Endodermal cell (in vitro differentiated cells): ENCODE data around the gene ECE1. TPM values are rescaled to one million over a fixed set of nuclear protein-coding genes. Genes with fewer than 3 reads are reported as not detected.

ENCODE experiments used
- DNase-seq: peaks from one replicate; pipeline ENCODE4 v3.0.0-alpha.2; 2017
- H3K27ac ChIP-seq: 2 replicates; pipeline ENCODE4 v1.5.1; 2013; ENCODE audit warnings: mild to moderate bottlenecking, low read depth, low read length, moderate library complexity
- H3K27me3 ChIP-seq: 2 replicates; pipeline ENCODE4 v1.6.1; 2013; ENCODE audit warnings: mild to moderate bottlenecking, low read length, moderate library complexity; ENCODE audit not compliant: insufficient read depth, control insufficient read depth, poor library complexity, severe bottlenecking
- H3K36me3 ChIP-seq: 2 replicates; pipeline ENCODE4 v1.7.0; 2013; ENCODE audit warnings: mild to moderate bottlenecking, low read length, moderate library complexity; ENCODE audit not compliant: control insufficient read depth, insufficient read depth
- H3K4me1 ChIP-seq: one replicate; pipeline ENCODE4 v1.7.0; 2013; ENCODE audit warnings: low read length; ENCODE audit not compliant: control insufficient read depth, insufficient read depth
- H3K4me3 ChIP-seq: 2 replicates; pipeline ENCODE4 v1.5.1; 2013; ENCODE audit warnings: mild to moderate bottlenecking, low read length, moderate library complexity
- H3K9ac ChIP-seq: 2 replicates; pipeline ENCODE4 v1.6.1; 2013; ENCODE audit warnings: mild to moderate bottlenecking, low read length, moderate library complexity; ENCODE audit not compliant: poor library complexity, severe bottlenecking; ENCODE audit errors: extremely low read depth
- H3K9me3 ChIP-seq: 2 replicates; pipeline ENCODE4 v1.6.1; 2013; ENCODE audit warnings: mild to moderate bottlenecking, low read length, moderate library complexity; ENCODE audit not compliant: control insufficient read depth
- H3K27ac Mint-ChIP-seq: 2 replicates; pipeline ENCODE4 v1.8.0; 2020; ENCODE audit warnings: mixed read lengths
- H3K27me3 Mint-ChIP-seq: 2 replicates; pipeline ENCODE4 v1.8.0; 2021; ENCODE audit warnings: mild to moderate bottlenecking, mixed read lengths; ENCODE audit not compliant: insufficient read depth
- H3K36me3 Mint-ChIP-seq: 2 replicates; pipeline ENCODE4 v1.8.0; 2020; ENCODE audit warnings: low read depth, mixed read lengths
- H3K4me1 Mint-ChIP-seq: 2 replicates; pipeline ENCODE4 v1.8.0; 2020; ENCODE audit warnings: mixed read lengths
- H3K4me3 Mint-ChIP-seq: 2 replicates; pipeline ENCODE4 v1.8.0; 2020; ENCODE audit warnings: mild to moderate bottlenecking, moderate library complexity, mixed read lengths
- H3K9me3 Mint-ChIP-seq: 2 replicates; pipeline ENCODE4 v1.8.0; 2020; ENCODE audit warnings: mild to moderate bottlenecking, mixed read lengths
- WGBS, 2 experiments: methylation state at CpG; one replicate each; pipeline versions ENCODE4 v1.1.5 to v1.1.7; 2013; ENCODE audit warnings: missing lambda C conversion rate in 2 of 2, mixed read lengths in 1 of 2; ENCODE audit not compliant: insufficient coverage in 1 of 2, insufficient read length in 1 of 2; 5-methylcytosine and 5-hydroxymethylcytosine counted together
- total RNA-seq, 2 donors: library from RNA; stranded (reverse); fragmentation: NEBNext Ultra II Directional in 1 of 2; extraction: Animal tissue kit (Norgen Biotek cat#: 25700) in 1 of 2; gene quantifications; 2 replicates in 1 of 2; 3 replicates in 1 of 2; pipeline ENCODE4 v1.2.1, GENCODE V29; 2021
- TF ChIP-seq, protein P1 (sequence below): fragments of 200-600 bp; sonication (generic); conservative IDR thresholded peaks from 2 replicates; pipeline ENCODE4 v1.5.0; 2021; ENCODE audit warnings: antibody characterized with exemption, mild to moderate bottlenecking

The ECE1 gene
- total RNA-seq, 2 donors from 2014 or later, result 47.8 to 57.9 TPM

DNA sequence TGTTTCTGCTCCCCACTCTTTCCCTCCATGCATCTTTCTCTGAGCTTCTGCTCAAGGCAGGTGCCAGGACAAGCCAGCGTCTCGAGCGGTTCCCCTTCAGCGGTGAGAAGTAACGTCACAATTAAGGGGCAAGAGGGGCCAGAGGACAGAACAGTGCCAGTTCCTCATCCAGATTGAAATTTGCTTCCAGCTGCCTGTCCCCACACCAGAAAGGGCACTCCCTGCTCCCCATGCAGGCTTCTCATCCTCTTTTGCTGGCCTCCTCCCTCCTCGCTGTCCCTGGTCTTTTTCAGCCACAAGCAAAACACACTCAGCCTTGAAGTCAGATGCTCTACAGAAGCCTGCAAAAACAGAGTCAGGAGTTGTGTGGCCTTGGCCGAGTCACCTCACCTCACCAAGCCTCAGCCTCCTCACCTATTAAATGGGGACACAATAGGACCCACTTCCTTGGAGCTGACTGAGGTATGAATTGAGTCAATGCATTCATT lies 35.0 kb upstream of the ECE1 start:
- peaks cover 44% of the 10 kb centered on the region for H3K4me1 ChIP-seq
- no peaks in the 10 kb centered on the region for H3K9me3 Mint-ChIP-seq
- no peak overlapping the region for H3K4me3 ChIP-seq
- H3K4me1 Mint-ChIP-seq, result peaks cover 78% of the 10 kb centered on the region
- no peaks in the 10 kb centered on the region for H3K27me3 ChIP-seq
- H3K27me3 Mint-ChIP-seq, result no peaks in the 10 kb centered on the region
- WGBS, 2 experiments, result 73 to 93% methylated on average over 2 to 7 of the region's 7 CpGs
- H3K9me3 ChIP-seq, result no peaks in the 10 kb centered on the region
- peaks cover 3% of the 10 kb centered on the region for H3K36me3 Mint-ChIP-seq
- no peak for DNase-seq
- no peak overlapping the region for H3K27ac ChIP-seq
- peak overlapping the region; percentile 29 for H3K27ac Mint-ChIP-seq
- H3K36me3 ChIP-seq, result no peaks in the 10 kb centered on the region
- no peak overlapping the region for H3K9ac ChIP-seq
- H3K4me3 Mint-ChIP-seq, result no peak overlapping the region
- TF ChIP-seq, protein P1, sequence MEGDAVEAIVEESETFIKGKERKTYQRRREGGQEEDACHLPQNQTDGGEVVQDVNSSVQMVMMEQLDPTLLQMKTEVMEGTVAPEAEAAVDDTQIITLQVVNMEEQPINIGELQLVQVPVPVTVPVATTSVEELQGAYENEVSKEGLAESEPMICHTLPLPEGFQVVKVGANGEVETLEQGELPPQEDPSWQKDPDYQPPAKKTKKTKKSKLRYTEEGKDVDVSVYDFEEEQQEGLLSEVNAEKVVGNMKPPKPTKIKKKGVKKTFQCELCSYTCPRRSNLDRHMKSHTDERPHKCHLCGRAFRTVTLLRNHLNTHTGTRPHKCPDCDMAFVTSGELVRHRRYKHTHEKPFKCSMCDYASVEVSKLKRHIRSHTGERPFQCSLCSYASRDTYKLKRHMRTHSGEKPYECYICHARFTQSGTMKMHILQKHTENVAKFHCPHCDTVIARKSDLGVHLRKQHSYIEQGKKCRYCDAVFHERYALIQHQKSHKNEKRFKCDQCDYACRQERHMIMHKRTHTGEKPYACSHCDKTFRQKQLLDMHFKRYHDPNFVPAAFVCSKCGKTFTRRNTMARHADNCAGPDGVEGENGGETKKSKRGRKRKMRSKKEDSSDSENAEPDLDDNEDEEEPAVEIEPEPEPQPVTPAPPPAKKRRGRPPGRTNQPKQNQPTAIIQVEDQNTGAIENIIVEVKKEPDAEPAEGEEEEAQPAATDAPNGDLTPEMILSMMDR, result no peak

DNA sequence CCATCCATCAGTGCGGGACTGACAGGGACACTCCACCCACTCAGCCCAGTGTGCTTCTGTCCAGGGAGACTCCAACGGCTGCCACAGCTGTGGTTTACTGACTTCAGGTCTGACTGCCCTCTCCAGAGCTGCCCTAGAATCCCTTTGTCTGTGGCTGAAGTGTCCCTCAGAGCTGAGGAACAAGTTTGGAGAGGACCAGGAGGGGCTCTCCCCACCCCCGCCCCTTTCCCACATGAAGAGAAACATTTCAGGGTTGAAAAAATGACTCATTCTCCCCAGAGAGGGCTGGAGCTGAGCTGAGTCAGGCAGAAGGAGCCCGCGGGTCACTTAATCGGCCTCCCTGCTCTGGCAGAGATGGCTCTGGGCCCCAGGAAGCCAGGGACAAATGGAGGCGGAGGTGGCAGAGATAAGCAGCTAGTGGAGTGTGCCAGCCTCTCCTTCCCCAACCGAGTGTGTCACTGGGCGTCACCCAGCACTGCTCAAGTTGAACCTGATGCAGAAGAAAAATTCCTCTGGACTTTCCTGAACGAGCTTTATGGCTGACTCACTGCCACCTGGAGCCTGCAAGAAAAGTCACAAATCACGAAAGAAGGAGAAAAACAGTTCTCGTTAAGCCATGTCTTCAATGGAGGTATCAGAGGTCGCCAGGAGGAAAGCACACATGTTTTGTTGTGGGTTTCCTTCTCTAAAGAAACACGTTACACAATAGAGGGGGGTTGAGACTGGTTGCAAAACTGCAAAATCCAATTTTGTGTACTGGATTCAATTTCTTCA lies 34.3 kb upstream of the ECE1 start:
- WGBS, 2 experiments, result 39 to 52% methylated on average over 11 to 14 of the region's 14 CpGs
- H3K27me3 ChIP-seq, result no peaks in the 10 kb centered on the region
- H3K27ac ChIP-seq, result peak overlapping the region; percentile 79
- H3K9me3 ChIP-seq, result no peaks in the 10 kb centered on the region
- no peak overlapping the region for H3K9ac ChIP-seq
- peaks cover 81% of the 10 kb centered on the region for H3K4me1 Mint-ChIP-seq
- H3K9me3 Mint-ChIP-seq, result no peaks in the 10 kb centered on the region
- H3K4me3 ChIP-seq, result no peak overlapping the region
- peak; percentile 87 for DNase-seq
- H3K36me3 Mint-ChIP-seq, result peaks cover 3% of the 10 kb centered on the region
- H3K27me3 Mint-ChIP-seq, result no peaks in the 10 kb centered on the region
- TF ChIP-seq, protein P1, result no peak
- H3K27ac Mint-ChIP-seq, result peak overlapping the region; percentile 29
- no peak overlapping the region for H3K4me3 Mint-ChIP-seq
- no peaks in the 10 kb centered on the region for H3K36me3 ChIP-seq
- H3K4me1 ChIP-seq, result peaks cover 47% of the 10 kb centered on the region

DNA sequence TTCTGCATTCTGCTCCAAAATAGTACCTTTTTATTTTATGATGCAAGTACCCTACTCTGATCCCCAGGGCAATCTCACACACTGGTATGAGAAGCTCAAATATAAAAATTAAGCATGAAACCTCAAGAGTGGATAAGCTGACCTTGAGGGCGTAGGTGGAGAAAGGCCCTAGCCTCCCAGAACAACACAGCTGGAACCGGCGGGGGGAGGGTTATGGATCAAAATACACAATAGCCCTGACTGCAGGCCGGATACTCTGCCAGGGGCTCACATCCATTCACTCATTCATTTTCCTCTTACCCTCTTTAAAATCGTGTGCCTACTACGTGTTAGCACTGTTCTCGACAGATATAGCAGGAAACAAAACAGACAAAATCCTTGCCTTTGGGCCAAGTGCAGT lies 32.8 kb upstream of the ECE1 start:
- TF ChIP-seq, protein P1, result no peak
- Mint-ChIP-seq H3K27me3 (no peaks in the 10 kb centered on the region), H3K27ac (peak overlapping the region; percentile 78), H3K36me3 (peaks cover 2% of the 10 kb centered on the region), H3K9me3 (no peaks in the 10 kb centered on the region), H3K4me1 (peaks cover 83% of the 10 kb centered on the region), H3K4me3 (no peak overlapping the region)
- H3K4me3 ChIP-seq, result no peak overlapping the region
- WGBS, 2 experiments, result 14 to 33% methylated on average over 3 to 7 of the region's 7 CpGs
- no peaks in the 10 kb centered on the region for H3K36me3 ChIP-seq
- H3K27me3 ChIP-seq, result no peaks in the 10 kb centered on the region
- peak; percentile 78 for DNase-seq
- no peaks in the 10 kb centered on the region for H3K9me3 ChIP-seq
- H3K9ac ChIP-seq, result no peak overlapping the region
- peaks cover 54% of the 10 kb centered on the region for H3K4me1 ChIP-seq
- no peak overlapping the region for H3K27ac ChIP-seq
